HG03060 (cell line): ENCODE measurements around the gene SNRNP200.
"Not testable (repeated sequence)": the region's sequence is repeated elsewhere in the genome, so short reads cannot be mapped to it uniquely, and the experiment has no call there.

Experiments
- ATAC-seq: cut with Tn5 transposase; IDR thresholded peaks from one replicate; pipeline ENCODE4 v1.9.1; 2021; ENCODE audit warnings: low read depth, moderate number of reproducible peaks; ENCODE audit not compliant: unreplicated experiment

The SNRNP200 gene

DNA sequence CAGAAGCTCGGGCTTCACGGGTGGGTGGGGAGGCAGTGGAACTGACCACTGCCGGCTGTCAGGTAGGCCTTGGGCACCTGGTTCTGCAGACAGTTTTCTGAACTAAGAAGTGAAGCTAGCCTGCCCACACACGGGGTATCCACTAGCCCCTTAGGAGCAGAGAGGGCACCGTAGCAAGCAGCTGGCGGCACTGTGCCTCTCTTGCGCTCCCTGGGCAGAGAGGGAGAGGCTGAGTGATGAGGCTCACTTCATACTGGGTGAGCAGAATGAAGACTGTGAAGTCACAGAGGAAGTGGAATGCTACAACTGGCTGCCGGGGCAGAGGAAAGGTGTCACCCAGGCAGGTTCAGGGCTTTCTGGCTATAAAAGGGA is 20.5 kb upstream of the SNRNP200 start:
- ATAC-seq: no peak

- ATAC-seq: no peak
Measured at GRCh38 chr2:96325041-96325883, 19.9 kb upstream of the SNRNP200 start, which contains the start of gene ITPRIPL1. Gene ITPRIPL1, plus strand, starts transcription at chr2:96325317. Its CDS starts 523 bp downstream, at chr2:96325840.

- ATAC-seq: no peak
Measured at GRCh38 chr2:96324721-96325040, 19.3 kb upstream of the SNRNP200 start.

DNA sequence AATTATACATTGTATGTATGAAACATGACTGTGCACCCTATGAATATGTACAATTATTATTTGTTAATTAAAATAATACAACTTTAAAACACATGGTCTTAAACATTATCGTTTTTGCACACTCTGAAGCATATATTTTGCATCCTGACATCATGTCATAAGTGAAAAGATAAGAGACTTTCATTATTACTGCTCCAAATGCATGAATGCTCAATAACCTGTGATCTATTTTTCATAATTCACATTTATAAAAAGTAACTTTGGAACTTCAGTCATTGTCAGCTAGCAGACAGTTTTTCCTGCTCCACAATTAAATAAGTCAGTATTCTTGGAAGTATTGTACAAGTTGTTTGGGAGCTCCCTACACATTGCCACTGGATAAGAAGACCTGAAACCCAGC is 18.5 kb upstream of the SNRNP200 start:
- no peak for ATAC-seq

DNA sequence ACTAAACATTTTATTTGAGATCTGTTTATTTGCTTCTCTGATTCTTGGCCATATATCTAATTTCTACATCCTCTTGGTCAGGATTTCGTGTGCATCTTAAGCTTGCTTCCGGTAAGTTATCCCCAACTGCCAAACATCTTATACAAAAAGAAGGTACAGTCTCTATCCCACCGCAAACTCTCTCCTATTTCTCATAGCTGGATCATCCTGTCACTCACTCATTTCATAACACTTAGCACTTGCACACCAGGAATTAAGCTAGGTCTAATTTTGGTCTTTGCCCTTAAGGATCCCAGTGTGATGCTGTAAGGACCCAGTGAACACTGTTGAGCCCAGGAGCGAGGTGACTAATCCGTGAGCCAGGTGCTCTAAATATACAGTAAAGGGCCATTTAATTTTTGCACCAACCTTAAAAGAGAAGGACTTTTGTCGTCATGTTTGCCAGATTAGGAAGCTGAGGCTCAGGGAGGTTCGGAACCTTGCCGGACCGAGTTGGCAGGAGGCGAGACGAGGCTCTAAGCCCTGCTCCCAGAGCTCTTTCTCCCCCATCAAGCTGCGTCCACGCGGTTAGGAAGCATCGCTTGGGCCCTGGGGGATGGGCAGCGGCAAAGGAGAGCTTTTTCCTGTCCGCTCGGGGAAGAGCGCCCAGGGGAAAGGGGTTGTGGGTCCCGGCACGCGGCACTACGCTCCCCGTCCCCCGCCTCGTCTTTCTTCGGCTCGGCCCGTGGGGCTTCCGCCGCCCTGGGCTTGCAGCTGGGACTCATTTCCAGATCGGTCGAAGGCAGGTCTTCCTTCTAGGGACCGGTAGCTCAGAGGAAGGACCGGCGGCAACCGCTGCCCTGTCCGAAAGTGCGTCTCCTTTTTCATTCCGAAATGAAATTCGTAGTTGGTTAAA is 15.6 kb upstream of the SNRNP200 start:
- no peak for ATAC-seq

- ATAC-seq: no peak
Measured at GRCh38 chr2:96320326-96320725, 15.0 kb upstream of the SNRNP200 start.

GRCh38 chr2:96319396-96319795 is 14.1 kb upstream of the SNRNP200 start:
- ATAC-seq: no peak

- no peak for ATAC-seq
Measured at GRCh38 chr2:96318723-96319122, 13.4 kb upstream of the SNRNP200 start.

DNA sequence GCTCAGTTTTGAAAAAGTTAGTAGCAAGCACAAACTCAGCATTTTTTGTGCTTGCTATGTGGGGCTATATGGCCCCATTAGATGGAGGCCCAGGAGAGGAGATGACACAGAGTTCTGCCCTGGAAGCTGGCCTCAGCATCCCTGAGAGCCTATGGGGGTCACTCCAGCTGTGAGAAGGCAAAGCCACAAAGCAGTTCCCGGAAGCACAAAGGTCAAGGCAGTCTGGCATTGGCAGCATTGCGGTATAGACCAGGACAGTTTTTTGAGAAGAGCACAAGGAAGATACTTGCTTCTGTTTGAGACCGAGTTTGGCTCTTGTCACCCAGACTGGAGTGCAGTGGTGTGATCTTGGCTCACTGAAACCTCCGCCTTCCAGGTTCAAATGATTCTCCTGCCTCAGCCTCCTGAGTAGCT is 12.2 kb upstream of the SNRNP200 start:
- ATAC-seq: no peak

DNA sequence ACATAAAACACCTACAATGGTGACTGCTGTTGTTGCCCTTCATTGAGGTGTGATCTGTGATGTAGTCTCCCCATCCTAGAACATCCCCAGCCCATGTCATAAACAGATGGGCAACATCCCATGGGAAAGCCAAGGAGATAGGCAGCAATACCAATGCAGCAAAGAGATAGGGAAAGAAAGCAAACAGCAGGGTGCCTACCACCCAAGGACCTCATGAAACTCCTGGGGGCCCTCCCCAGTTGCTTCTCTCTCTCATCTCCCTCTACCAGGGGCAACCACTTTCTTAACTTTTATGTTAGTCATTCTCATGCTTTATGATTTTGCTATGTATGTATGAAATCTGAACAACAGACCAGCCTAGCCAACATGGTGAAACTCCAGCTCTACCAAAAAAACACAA is 11.7 kb upstream of the SNRNP200 start:
- no peak for ATAC-seq

DNA sequence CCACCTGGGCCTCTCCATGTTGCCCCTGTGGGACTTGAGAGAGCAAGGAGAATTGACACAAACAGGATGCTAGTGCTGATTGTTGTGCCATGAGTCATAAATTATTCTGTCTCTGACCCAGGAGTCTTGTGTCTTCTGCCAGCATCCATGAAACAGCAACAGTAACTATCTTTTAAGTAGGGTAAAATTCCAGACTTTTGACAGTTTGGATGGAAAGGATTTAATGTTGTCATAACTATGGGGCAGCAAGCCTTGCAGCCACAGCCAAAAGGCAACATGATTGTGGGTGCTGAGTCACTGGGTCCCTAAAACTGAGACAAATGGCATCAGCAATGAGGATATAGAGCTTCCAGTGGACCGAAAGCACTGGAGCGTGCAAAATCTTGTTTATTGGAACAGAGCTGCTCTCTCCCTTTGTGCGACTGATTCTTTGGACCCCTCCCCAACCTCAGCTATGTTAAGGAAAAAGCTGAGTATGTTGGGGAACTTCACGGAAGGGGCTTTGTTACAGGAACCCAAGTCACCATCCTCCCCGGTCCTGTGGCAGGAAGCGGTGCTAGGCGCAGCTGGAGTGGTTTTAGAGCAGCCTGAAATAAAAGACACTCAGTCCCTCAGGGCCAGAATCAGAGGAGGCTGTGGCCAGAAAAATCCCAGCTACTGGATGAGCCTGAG is 10.2 kb upstream of the SNRNP200 start:
- no peak for ATAC-seq

DNA sequence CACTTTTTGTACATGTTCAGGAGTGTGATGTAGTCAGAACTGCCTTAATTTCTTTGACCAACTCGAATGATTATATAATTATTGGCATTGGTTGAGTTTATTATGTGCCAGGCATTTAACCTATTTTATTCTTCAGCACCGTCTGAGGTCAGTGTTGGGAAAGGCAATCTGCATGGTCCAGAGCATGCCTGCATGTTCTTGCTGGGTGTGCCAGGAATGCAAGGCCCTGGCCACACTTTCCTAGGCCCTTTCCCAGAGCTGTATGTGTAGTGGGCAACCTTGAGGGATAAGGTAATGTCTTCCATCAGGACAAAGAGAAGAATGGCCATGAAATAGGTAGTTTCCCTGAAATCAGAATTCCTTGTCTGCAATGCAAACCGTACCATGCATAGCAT is 9.7 kb upstream of the SNRNP200 start:
- no peak for ATAC-seq

- ATAC-seq: no peak
Measured at GRCh38 chr2:96308248-96308647, 2.9 kb upstream of the SNRNP200 start.

- no peak for ATAC-seq
Measured at GRCh38 chr2:96306370-96306769, 1.0 kb upstream of the SNRNP200 start.

- ATAC-seq: no peak
Measured at GRCh38 chr2:96305979-96306308, 598 bp upstream of the SNRNP200 start.

DNA sequence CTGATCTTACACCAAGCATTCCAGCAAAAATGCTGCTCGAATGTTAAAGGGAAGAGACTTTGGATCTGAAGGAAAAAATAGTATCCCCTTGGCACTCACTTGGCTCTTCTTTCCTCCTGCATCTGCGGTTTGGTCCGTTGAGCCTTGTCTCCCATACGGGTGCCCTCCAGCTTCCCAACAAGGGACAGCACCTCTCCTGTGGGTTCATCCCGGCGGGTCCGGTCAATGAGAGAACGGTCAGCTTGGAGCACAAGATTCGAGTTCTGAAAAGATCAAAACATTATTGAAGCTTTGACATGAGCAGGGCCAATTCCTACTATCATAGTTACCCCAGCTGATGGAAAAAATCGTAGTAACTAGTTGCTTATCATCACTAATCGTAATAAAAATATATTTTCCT is 740 bp downstream of the SNRNP200 start:
- ATAC-seq: no peak

- no peak for ATAC-seq
Measured at GRCh38 chr2:96301865-96302264, 3.5 kb downstream of the SNRNP200 start.

- ATAC-seq: no peak
Measured at GRCh38 chr2:96296925-96297324, 8.4 kb downstream of the SNRNP200 start.

DNA sequence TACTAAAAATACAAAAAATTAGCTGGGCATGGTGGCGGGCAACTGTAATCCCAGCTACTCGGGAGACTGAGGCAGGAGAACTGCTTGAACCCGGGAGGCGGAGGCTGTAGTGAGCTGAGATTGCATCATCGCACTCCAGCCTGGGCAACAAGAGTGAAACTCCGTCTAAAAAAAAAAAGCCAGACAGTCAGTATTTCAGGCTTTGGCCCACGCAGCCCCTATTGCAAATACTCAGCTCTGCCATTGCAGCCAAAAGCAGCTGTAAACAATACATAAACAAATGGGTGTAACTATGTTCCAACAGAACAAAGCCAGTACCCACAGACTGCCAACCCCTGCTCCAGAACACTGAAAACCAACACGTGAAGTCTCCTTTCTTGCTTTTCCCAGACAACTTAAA is 11.1 kb downstream of the SNRNP200 start:
- ATAC-seq: not testable (repeated sequence)

DNA sequence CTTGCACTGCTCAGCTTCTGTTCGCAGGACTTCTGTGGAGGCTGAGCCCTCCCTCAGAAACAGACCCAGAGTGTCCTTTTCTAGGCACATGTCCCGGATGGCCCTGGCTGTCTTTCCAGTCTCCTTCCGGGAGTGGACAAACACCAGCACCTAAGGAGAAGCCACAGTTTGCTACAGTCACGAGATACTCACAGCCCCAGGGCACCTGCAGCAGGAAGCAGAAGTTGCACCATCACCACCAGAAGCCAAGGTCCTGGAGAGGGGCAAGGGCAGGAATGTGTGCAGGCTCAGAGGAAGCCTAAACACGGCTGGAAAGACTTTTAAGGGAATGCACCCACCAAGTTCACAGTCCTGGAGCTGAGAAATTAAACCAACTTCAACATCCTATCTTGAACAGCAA is 13.6 kb downstream of the SNRNP200 start:
- ATAC-seq: no peak

GRCh38 chr2:96287273-96287856 is 18.0 kb downstream of the SNRNP200 start:
- no peak for ATAC-seq
